NB4 (cell line): Measurements from ENCODE around the gene KSR2.
A peak's percentile ranks its signal among the peaks of the same experiment; 100 is the strongest.

Experiments used
- POLR2A ChIP-seq: IDR thresholded peaks from 2 replicates; pipeline ENCODE4 v1.6.1; 2011; ENCODE audit warnings: mild to moderate bottlenecking; ENCODE audit not compliant: insufficient read length; ENCODE audit errors: extremely low read depth
- TF ChIP-seq, protein P1 (sequence below): IDR thresholded peaks from one replicate; pipeline ENCODE4 v1.5.1; 2012; ENCODE audit warnings: low read depth, low read length

DNA sequence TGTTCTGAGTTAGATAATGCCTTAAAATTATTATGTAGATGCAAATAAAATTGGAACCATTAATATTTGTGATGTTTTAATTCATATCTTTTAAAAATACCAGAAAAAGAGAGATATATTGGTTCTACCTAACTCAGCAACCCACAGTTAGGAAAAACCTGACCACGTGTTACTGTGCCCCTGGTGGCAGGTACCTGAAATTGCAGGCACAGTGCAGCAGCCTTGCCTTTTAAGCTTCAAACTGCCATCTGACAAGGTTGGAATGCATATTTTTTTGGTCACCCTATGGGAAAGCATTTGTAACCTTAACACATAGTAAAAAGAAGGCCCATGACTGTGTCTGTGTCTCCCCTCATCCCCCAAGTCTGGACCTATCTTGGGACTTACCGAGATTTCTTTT, 498.0 kb downstream of the KSR2 start:
- TF ChIP-seq POLR2A = no peak
- TF ChIP-seq, protein P1, sequence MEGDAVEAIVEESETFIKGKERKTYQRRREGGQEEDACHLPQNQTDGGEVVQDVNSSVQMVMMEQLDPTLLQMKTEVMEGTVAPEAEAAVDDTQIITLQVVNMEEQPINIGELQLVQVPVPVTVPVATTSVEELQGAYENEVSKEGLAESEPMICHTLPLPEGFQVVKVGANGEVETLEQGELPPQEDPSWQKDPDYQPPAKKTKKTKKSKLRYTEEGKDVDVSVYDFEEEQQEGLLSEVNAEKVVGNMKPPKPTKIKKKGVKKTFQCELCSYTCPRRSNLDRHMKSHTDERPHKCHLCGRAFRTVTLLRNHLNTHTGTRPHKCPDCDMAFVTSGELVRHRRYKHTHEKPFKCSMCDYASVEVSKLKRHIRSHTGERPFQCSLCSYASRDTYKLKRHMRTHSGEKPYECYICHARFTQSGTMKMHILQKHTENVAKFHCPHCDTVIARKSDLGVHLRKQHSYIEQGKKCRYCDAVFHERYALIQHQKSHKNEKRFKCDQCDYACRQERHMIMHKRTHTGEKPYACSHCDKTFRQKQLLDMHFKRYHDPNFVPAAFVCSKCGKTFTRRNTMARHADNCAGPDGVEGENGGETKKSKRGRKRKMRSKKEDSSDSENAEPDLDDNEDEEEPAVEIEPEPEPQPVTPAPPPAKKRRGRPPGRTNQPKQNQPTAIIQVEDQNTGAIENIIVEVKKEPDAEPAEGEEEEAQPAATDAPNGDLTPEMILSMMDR = peak; percentile 88
